A549 (cell line): ENCODE measurements around the gene MAGI2.

Source experiments
- CEBPB ChIP-seq, 2 experiments: fragments of >200 bp in 1 of 2; sonication (Bioruptor Twin) in 1 of 2; formaldehyde crosslinking in 1 of 2; IDR thresholded peaks; 2 replicates each; pipeline ENCODE4 v1.6.1; 2012 to 2016
- MAZ ChIP-seq: fragments of 150-350 bp; IDR thresholded peaks from 2 replicates; pipeline ENCODE4 v1.6.1; 2014; ENCODE audit warnings: antibody characterized with exemption, low read depth, low read length, borderline replicate concordance
- MYC ChIP-seq: IDR thresholded peaks from 2 replicates; pipeline ENCODE4 v1.6.1; 2012; ENCODE audit warnings: mild to moderate bottlenecking, inconsistent platforms, low read length, improper control_type of control experiment, borderline replicate concordance
- POLR2A ChIP-seq: IDR thresholded peaks from 2 replicates; pipeline ENCODE4 v1.6.1; 2012; ENCODE audit warnings: mild to moderate bottlenecking, low read length
- SMC3 ChIP-seq: fragments of >200 bp; sonication (Bioruptor Twin); formaldehyde crosslinking; IDR thresholded peaks from 3 replicates; pipeline ENCODE4 v1.6.1; 2018; ENCODE audit warnings: inconsistent platforms
- TF ChIP-seq, protein P1 (sequence below): fragments of >200 bp; sonication (Bioruptor Twin); formaldehyde crosslinking; IDR thresholded peaks from 3 replicates; pipeline ENCODE4 v1.5.1; 2016
- TF ChIP-seq, protein P2 (sequence below): IDR thresholded peaks from 2 replicates; pipeline ENCODE4 v1.6.1; 2012

DNA sequence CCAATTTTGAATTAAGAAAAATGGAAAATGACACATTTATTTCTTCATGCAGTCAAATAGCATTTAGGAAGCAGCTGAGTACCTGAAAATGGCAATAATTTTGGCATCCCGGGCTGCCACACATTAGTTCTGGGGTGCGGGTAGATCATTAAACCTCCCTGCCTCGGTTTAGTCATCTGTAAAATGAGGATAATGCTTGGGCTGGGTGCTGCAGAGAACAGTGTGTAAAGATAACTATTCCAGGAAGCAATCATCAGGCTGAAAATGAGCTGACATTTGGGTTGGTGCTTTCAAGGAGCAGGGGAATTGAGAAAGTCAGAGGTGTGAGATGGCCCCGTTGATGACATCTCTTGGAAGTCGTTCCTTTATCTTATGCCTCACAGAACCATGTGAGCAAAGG, 887.7 kb downstream of the MAGI2 start:
- TF ChIP-seq MYC: no peak
- TF ChIP-seq, protein P1, sequence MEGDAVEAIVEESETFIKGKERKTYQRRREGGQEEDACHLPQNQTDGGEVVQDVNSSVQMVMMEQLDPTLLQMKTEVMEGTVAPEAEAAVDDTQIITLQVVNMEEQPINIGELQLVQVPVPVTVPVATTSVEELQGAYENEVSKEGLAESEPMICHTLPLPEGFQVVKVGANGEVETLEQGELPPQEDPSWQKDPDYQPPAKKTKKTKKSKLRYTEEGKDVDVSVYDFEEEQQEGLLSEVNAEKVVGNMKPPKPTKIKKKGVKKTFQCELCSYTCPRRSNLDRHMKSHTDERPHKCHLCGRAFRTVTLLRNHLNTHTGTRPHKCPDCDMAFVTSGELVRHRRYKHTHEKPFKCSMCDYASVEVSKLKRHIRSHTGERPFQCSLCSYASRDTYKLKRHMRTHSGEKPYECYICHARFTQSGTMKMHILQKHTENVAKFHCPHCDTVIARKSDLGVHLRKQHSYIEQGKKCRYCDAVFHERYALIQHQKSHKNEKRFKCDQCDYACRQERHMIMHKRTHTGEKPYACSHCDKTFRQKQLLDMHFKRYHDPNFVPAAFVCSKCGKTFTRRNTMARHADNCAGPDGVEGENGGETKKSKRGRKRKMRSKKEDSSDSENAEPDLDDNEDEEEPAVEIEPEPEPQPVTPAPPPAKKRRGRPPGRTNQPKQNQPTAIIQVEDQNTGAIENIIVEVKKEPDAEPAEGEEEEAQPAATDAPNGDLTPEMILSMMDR: no peak
- no peak for TF ChIP-seq CEBPB (IDR thresholded peaks at IDR 0.05)
- TF ChIP-seq POLR2A: no peak
- no peak for TF ChIP-seq SMC3
- TF ChIP-seq, protein P2, sequence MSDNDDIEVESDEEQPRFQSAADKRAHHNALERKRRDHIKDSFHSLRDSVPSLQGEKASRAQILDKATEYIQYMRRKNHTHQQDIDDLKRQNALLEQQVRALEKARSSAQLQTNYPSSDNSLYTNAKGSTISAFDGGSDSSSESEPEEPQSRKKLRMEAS: no peak
- no peak for TF ChIP-seq MAZ
